Nephron progenitor cell (in vitro differentiated cells): ENCODE measurements around the gene MLN.

Experiments used
- DNase-seq: peaks from one replicate; pipeline ENCODE4 v3.0.0; 2021
- H3K27ac Mint-ChIP-seq: 2 replicates; pipeline ENCODE4 v1.8.0; 2021; ENCODE audit warnings: mild to moderate bottlenecking, moderate library complexity, mixed read lengths
- H3K27me3 Mint-ChIP-seq: 2 replicates; pipeline ENCODE4 v1.8.0; 2021; ENCODE audit warnings: mild to moderate bottlenecking, low read depth, mixed read lengths; ENCODE audit not compliant: poor library complexity
- H3K36me3 Mint-ChIP-seq: 2 replicates; pipeline ENCODE4 v1.8.0; 2021; ENCODE audit warnings: low read depth, mixed read lengths
- H3K4me1 Mint-ChIP-seq: 2 replicates; pipeline ENCODE4 v1.8.0; 2021; ENCODE audit warnings: mixed read lengths
- H3K4me3 Mint-ChIP-seq: 2 replicates; pipeline ENCODE4 v1.8.0; 2021; ENCODE audit warnings: mild to moderate bottlenecking, moderate library complexity, mixed read lengths
- H3K9me3 Mint-ChIP-seq: 2 replicates; pipeline ENCODE4 v1.8.0; 2021; ENCODE audit warnings: mild to moderate bottlenecking, moderate library complexity, mixed read lengths
- TF ChIP-seq, protein P1 (sequence below): fragments of 200-600 bp; sonication (generic); IDR thresholded peaks from 2 replicates; pipeline ENCODE4 v1.5.0; 2021; ENCODE audit warnings: antibody characterized with exemption

The MLN gene

DNA sequence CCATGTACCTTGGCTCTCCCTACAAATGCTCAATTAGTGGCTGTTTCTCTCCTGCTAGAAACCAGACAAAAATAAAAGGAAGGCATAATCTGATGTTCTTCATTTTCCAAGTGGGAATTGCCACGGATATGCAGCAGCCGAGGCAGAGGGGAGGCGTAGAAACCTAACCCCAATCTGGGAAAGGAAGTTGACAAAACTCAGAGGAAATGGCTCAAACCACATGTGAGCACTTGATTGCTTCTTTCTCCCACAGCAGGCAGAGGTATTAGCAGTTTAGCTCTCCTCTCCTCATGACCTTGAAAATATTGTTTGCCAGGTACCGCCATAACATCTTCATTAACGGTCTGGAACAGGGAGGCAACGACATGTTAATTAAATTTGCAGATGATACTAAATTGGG is 3.8 kb upstream of the MLN start:
- Mint-ChIP-seq H3K36me3 (no peaks in the 10 kb centered on the region), H3K27me3 (peaks cover 61% of the 10 kb centered on the region), H3K4me1 (peaks cover 36% of the 10 kb centered on the region), H3K4me3 (no peak overlapping the region), H3K9me3 (no peaks in the 10 kb centered on the region), H3K27ac (no peak overlapping the region)
- TF ChIP-seq, protein P1, sequence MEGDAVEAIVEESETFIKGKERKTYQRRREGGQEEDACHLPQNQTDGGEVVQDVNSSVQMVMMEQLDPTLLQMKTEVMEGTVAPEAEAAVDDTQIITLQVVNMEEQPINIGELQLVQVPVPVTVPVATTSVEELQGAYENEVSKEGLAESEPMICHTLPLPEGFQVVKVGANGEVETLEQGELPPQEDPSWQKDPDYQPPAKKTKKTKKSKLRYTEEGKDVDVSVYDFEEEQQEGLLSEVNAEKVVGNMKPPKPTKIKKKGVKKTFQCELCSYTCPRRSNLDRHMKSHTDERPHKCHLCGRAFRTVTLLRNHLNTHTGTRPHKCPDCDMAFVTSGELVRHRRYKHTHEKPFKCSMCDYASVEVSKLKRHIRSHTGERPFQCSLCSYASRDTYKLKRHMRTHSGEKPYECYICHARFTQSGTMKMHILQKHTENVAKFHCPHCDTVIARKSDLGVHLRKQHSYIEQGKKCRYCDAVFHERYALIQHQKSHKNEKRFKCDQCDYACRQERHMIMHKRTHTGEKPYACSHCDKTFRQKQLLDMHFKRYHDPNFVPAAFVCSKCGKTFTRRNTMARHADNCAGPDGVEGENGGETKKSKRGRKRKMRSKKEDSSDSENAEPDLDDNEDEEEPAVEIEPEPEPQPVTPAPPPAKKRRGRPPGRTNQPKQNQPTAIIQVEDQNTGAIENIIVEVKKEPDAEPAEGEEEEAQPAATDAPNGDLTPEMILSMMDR = no peak
- no peak for DNase-seq

- Mint-ChIP-seq H3K36me3 (no peaks in the 10 kb centered on the region), H3K4me3 (no peak overlapping the region), H3K4me1 (peaks cover 38% of the 10 kb centered on the region), H3K27me3 (peaks cover 54% of the 10 kb centered on the region), H3K9me3 (no peaks in the 10 kb centered on the region), H3K27ac (no peak overlapping the region)
- TF ChIP-seq, protein P1 = no peak
- DNase-seq = no peak
Measured at GRCh38 chr6:33806841-33807240, 3.0 kb upstream of the MLN start.

- Mint-ChIP-seq H3K4me1 (peaks cover 62% of the 10 kb centered on the region), H3K27me3 (peaks cover 29% of the 10 kb centered on the region), H3K27ac (peak overlapping the region; percentile 26), H3K36me3 (no peaks in the 10 kb centered on the region), H3K9me3 (no peaks in the 10 kb centered on the region), H3K4me3 (peak overlapping the region; percentile 10)
- DNase-seq = no peak
- TF ChIP-seq, protein P1 = no peak
Measured at GRCh38 chr6:33802186-33802958, 1.4 kb downstream of the MLN start.

- Mint-ChIP-seq H3K27ac (no peak overlapping the region), H3K36me3 (no peaks in the 10 kb centered on the region), H3K9me3 (no peaks in the 10 kb centered on the region), H3K4me3 (no peak overlapping the region), H3K4me1 (peaks cover 63% of the 10 kb centered on the region), H3K27me3 (peaks cover 22% of the 10 kb centered on the region)
- no peak for DNase-seq
- TF ChIP-seq, protein P1 = no peak
Measured at GRCh38 chr6:33801611-33802010, 2.2 kb downstream of the MLN start.

GRCh38 chr6:33800248-33800969 is 3.4 kb downstream of the MLN start:
- H3K27me3 Mint-ChIP-seq = peaks cover 15% of the 10 kb centered on the region
- H3K27ac Mint-ChIP-seq = no peak overlapping the region
- no peak for DNase-seq
- no peaks in the 10 kb centered on the region for H3K36me3 Mint-ChIP-seq
- peaks cover 63% of the 10 kb centered on the region for H3K4me1 Mint-ChIP-seq
- H3K4me3 Mint-ChIP-seq = no peak overlapping the region
- no peaks in the 10 kb centered on the region for H3K9me3 Mint-ChIP-seq
- TF ChIP-seq, protein P1 = no peak
